CD4-positive, alpha-beta T cell treated with Interleukin-4 for 1 hour (primary cell): ENCODE data around the gene LAMA2.

Source experiments
- DNase-seq, 2 donors: peaks; one replicate each; pipeline ENCODE4 v3.0.0-alpha.2; 2020 to 2022

Gene LAMA2

GRCh38 chr6:129475477-129476247, 592.7 kb downstream of the LAMA2 start:
- DNase-seq: no peak

GRCh38 chr6:129476248-129476564, 593.3 kb downstream of the LAMA2 start:
- no peak for DNase-seq

- DNase-seq: no peak
These were observed 593.9 kb downstream of the LAMA2 start for GRCh38 chr6:129476810-129477209.

- DNase-seq: no peak
These were observed 595.4 kb downstream of the LAMA2 start for GRCh38 chr6:129478379-129478778.

- no peak for DNase-seq
These were observed 598.8 kb downstream of the LAMA2 start for GRCh38 chr6:129481706-129482105.

GRCh38 chr6:129485746-129486145, 602.8 kb downstream of the LAMA2 start:
- DNase-seq: no peak

- DNase-seq: no peak
These were observed 603.4 kb downstream of the LAMA2 start for GRCh38 chr6:129486327-129486726.

- DNase-seq: no peak
These were observed 605.4 kb downstream of the LAMA2 start for GRCh38 chr6:129488313-129488712.

GRCh38 chr6:129489215-129489765, 606.4 kb downstream of the LAMA2 start:
- peak in 1 of 2 donors; percentile 8 for DNase-seq

- DNase-seq: peak; percentile 82 to 89
These were observed 607.8 kb downstream of the LAMA2 start for GRCh38 chr6:129490521-129491255.

GRCh38 chr6:129491436-129491835, 608.5 kb downstream of the LAMA2 start:
- no peak for DNase-seq

GRCh38 chr6:129492260-129492659, 609.3 kb downstream of the LAMA2 start:
- no peak for DNase-seq

GRCh38 chr6:129493354-129493902, 610.5 kb downstream of the LAMA2 start:
- no peak for DNase-seq

GRCh38 chr6:129494099-129494498, 611.2 kb downstream of the LAMA2 start:
- DNase-seq: no peak

GRCh38 chr6:129494586-129494985, 611.6 kb downstream of the LAMA2 start:
- no peak for DNase-seq

- DNase-seq: no peak
These were observed 612.7 kb downstream of the LAMA2 start for GRCh38 chr6:129495652-129496051.

GRCh38 chr6:129497481-129498441, 614.8 kb downstream of the LAMA2 start:
- no peak for DNase-seq

- peak in 1 of 2 donors; percentile 13 for DNase-seq
These were observed 615.6 kb downstream of the LAMA2 start for GRCh38 chr6:129498541-129498940.

- DNase-seq: peak; percentile 19 to 76
These were observed 616.3 kb downstream of the LAMA2 start for GRCh38 chr6:129498950-129499842.

- no peak for DNase-seq
These were observed 616.9 kb downstream of the LAMA2 start for GRCh38 chr6:129499843-129500219.

- peak in 1 of 2 donors; percentile 33 for DNase-seq
These were observed 618.2 kb downstream of the LAMA2 start for GRCh38 chr6:129500958-129501739.
